ENCODE data around the gene CLSTN2.

CLSTN2 gene

DNA sequence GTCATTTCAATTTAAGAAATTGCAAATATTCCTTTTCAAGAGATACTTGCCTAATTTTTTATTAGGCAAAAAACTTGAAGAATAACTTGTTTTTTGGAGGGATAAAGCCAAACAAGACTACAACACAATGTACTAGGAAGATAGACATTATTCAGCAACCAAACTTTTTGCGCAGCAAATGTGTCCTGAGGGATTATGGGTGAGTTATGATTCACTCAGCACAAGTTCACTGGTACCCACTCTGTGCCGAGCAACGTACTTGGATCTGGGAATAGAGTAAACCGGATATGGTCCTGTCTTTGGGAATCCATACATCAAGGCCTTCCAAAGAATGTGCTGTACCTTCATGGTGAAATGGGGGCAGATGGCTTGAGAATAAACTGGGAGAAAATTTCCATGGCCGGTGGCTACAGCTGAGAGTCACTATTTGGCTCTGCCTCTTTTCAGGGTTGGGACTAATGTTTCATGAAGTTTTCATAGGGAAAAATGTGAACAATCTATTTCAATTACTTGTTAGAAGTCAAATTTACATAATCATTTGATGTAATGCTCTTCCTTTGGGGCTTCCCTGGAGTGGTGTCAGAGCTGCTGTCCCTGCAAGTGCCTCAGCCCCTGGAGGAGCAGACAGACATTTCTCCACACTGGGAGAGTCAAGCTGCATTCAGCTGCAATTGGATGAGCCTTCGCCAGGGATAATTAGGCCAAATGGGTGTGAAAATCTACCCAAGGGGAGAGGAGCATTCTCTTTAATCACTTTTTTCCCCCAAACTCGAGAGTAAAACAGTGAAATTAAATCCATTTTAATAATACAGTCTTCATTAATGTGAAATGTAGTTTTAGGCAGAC is 315.2 kb downstream of the CLSTN2 start:
- Histone ChIP-seq H3K27ac (no peak overlapping the region), H3K9me3 (ENCODE audit: severe bottlenecking) (no peaks in the 10 kb centered on the region), H3K27me3 (ENCODE audit: insufficient read depth, low read depth, severe bottlenecking) (no peaks in the 10 kb centered on the region), H3K4me3 (ENCODE audit: low read depth, low read length) (no peak overlapping the region), H3K36me3 (no peaks in the 10 kb centered on the region)
- no peak for DNase-seq
- TF ChIP-seq, protein P1, sequence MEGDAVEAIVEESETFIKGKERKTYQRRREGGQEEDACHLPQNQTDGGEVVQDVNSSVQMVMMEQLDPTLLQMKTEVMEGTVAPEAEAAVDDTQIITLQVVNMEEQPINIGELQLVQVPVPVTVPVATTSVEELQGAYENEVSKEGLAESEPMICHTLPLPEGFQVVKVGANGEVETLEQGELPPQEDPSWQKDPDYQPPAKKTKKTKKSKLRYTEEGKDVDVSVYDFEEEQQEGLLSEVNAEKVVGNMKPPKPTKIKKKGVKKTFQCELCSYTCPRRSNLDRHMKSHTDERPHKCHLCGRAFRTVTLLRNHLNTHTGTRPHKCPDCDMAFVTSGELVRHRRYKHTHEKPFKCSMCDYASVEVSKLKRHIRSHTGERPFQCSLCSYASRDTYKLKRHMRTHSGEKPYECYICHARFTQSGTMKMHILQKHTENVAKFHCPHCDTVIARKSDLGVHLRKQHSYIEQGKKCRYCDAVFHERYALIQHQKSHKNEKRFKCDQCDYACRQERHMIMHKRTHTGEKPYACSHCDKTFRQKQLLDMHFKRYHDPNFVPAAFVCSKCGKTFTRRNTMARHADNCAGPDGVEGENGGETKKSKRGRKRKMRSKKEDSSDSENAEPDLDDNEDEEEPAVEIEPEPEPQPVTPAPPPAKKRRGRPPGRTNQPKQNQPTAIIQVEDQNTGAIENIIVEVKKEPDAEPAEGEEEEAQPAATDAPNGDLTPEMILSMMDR (IDR thresholded peaks at IDR 0.05; ENCODE audit: low read depth, low read length) = no peak

DNA sequence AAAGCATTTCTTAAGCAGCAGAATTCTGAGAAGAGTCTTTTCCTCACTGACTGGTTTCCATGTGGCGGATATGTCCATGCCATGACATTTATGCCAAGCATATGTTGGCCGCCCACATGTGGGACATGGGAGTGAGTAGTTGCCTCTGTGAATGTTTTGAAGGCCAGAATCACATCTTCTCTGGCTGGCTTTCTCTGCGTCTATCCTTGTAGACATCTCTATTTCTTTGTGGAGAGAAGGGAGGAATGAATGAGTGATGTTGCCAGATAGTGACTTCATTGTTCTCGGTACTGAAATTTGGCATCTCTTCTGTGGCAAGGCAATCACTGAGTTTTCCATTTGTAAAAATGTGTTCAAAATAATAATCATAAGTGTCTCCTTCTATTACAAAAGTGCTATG is 316.0 kb downstream of the CLSTN2 start:
- no peak for DNase-seq
- Histone ChIP-seq H3K4me3 (ENCODE audit: low read depth, low read length) (no peak overlapping the region), H3K36me3 (no peaks in the 10 kb centered on the region), H3K27me3 (ENCODE audit: insufficient read depth, low read depth, severe bottlenecking) (no peaks in the 10 kb centered on the region), H3K9me3 (ENCODE audit: severe bottlenecking) (no peaks in the 10 kb centered on the region), H3K27ac (no peak overlapping the region)
- TF ChIP-seq, protein P1 (IDR thresholded peaks at IDR 0.05; ENCODE audit: low read depth, low read length) = no peak

DNA sequence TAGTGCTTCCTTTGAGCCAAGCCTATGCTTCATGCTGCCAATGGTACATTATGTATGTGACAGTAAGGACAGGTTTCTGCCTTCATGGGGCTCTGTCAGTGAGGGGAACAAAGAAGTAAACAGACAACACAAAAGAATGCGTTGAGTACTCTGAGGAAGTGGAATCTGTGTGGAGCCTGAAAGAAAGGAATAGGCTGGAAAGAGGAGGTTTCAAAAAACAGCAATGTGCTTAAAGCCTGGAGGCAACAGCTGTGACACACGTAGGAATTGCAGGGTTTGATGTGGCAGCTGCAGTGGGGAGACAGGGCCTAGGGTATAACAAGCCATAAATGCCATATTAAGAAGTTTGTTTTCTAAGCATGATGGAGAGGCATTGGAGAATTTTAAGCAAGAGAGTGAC is 316.7 kb downstream of the CLSTN2 start:
- H3K27ac ChIP-seq = no peak overlapping the region
- H3K27me3 ChIP-seq (ENCODE audit: insufficient read depth, low read depth, severe bottlenecking) = no peaks in the 10 kb centered on the region
- no peaks in the 10 kb centered on the region for H3K9me3 ChIP-seq (ENCODE audit: severe bottlenecking)
- H3K36me3 ChIP-seq = no peaks in the 10 kb centered on the region
- no peak for DNase-seq
- no peak overlapping the region for H3K4me3 ChIP-seq (ENCODE audit: low read depth, low read length)
- TF ChIP-seq, protein P1 (IDR thresholded peaks at IDR 0.05; ENCODE audit: low read depth, low read length) = no peak

DNA sequence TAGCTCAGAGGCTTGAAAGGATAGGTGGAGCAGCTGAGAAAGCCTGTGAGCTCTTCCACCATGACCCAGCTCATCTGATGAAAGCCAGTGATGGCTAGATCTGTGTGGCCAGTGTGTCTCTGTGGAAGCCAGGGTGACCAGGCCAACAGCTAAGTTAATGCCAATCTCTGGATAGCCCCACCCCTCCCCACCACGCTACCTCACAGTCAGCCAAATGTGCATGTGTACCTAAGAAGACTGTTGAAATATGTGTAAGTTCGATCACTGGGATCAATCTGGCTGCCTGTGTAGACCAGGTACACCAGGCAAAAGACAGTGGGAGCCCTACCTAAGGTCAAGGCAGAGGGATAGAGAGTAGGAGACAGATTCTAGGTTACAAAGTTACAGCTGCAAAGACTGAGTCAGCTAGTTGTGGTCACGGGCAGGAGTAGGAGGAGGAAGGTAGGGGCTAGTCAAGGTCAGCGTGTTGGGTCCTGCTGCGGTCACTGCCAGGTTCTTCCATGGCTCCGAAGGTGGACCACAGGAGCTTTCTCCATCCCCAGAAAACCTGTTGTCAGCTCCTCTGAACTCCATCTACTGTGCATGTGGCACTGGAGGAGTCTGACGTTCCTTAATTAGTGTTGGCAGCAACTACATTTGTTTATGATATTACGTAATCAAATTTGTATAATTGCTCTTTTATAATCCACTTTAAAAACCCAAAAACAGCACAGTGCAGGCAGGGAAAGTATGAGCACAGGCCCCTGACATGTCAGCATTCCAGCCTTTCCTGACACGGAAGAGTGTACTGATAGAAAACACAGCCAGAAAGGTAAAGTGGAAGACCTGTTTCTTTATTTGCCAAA is 318.0 kb downstream of the CLSTN2 start:
- no peak overlapping the region for H3K4me3 ChIP-seq (ENCODE audit: low read depth, low read length)
- no peak for DNase-seq
- no peaks in the 10 kb centered on the region for H3K9me3 ChIP-seq (ENCODE audit: severe bottlenecking)
- no peak overlapping the region for H3K27ac ChIP-seq
- no peaks in the 10 kb centered on the region for H3K36me3 ChIP-seq
- H3K27me3 ChIP-seq (ENCODE audit: insufficient read depth, low read depth, severe bottlenecking) = no peaks in the 10 kb centered on the region
- TF ChIP-seq, protein P1 (IDR thresholded peaks at IDR 0.05; ENCODE audit: low read depth, low read length) = no peak

DNA sequence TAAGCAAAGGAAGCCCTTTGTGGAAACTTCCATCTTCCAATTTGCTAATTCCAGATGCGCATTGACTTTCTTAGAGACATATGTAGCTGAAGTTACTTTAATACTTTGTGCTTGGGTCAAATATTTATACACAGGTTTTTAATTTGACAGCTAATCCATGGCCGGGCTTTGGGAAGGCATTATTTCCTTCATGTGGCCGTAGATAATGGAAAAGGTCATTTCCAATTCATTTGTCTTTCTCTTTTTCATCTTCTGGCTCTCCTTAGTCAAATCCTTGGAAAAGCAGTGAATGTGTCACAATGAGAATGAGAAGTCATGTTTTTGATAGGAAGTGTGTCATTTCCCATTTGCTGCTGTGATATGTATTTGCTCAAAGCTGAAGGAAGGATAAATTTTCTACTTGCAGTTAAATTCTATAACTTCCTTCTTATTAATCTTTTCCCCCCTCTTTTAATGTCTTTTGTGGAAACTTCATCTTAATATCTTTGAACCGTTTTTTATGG is 323.3 kb downstream of the CLSTN2 start:
- TF ChIP-seq, protein P1 (IDR thresholded peaks at IDR 0.05; ENCODE audit: low read depth, low read length) = no peak
- H3K9me3 ChIP-seq (ENCODE audit: severe bottlenecking) = no peaks in the 10 kb centered on the region
- no peaks in the 10 kb centered on the region for H3K27me3 ChIP-seq (ENCODE audit: insufficient read depth, low read depth, severe bottlenecking)
- H3K4me3 ChIP-seq (ENCODE audit: low read depth, low read length) = no peak overlapping the region
- H3K27ac ChIP-seq = no peak overlapping the region
- H3K36me3 ChIP-seq = no peaks in the 10 kb centered on the region
- DNase-seq = no peak

All from WERI-Rb-1 (cell line).